Aorta (tissue), 5 donors: ENCODE measurements around the gene ZFP64. TPM values are rescaled to one million over a fixed set of nuclear protein-coding genes. Genes with fewer than 3 reads are reported as not detected.

Experiments used
- ATAC-seq: fragments of 200-7000 bp; cut with Tn5 transposase; one replicate; pipeline ENCODE4 v1.9.1; 2022; ENCODE audit warnings: moderate library complexity; ENCODE audit not compliant: low FRiP score
- DNase-seq, 2 donors: peaks; one replicate each; pipeline ENCODE4 v3.0.0-alpha.2; 2020
- H3K27ac ChIP-seq, 2 donors: one replicate each; pipeline ENCODE4 v1.5.1; 2013; ENCODE audit warnings: low read length in 2 of 2, mild to moderate bottlenecking in 2 of 2, moderate library complexity in 2 of 2, control low read depth in 1 of 2, inconsistent platforms in 1 of 2, low read depth in 1 of 2
- H3K27me3 ChIP-seq, 2 donors: one replicate each; pipeline ENCODE4 v1.6.1; 2013; ENCODE audit warnings: control low read depth in 1 of 2, low read length in 1 of 2, mild to moderate bottlenecking in 1 of 2, moderate library complexity in 1 of 2; ENCODE audit not compliant: insufficient read depth in 2 of 2, control insufficient read depth in 1 of 2
- H3K36me3 ChIP-seq, 2 donors: one replicate each; pipeline ENCODE4 v1.6.1; 2013; ENCODE audit warnings: control low read depth in 1 of 2, low read length in 1 of 2, mild to moderate bottlenecking in 1 of 2; ENCODE audit not compliant: insufficient read depth in 2 of 2, control insufficient read depth in 1 of 2
- H3K4me1 ChIP-seq, 2 donors: one replicate each; pipeline ENCODE4 v1.6.1; 2013; ENCODE audit warnings: low read length in 2 of 2, control low read depth in 1 of 2, mild to moderate bottlenecking in 1 of 2, moderate library complexity in 1 of 2; ENCODE audit not compliant: insufficient read depth in 2 of 2, control insufficient read depth in 1 of 2
- H3K4me3 ChIP-seq, 2 donors: one replicate each; pipeline ENCODE4 v1.5.1; 2013; ENCODE audit warnings: low read length in 2 of 2, control low read depth in 1 of 2, mild to moderate bottlenecking in 1 of 2
- H3K9me3 ChIP-seq: one replicate; pipeline ENCODE4 v1.6.1; 2013; ENCODE audit warnings: mild to moderate bottlenecking, low read length; ENCODE audit not compliant: control insufficient read depth
- WGBS, 2 donors: extraction: QIAGEN DNeasy Blood & Tissue Kit; methylation state at CpG; one replicate each; pipeline ENCODE4 v1.1.7; 2013; 5-methylcytosine and 5-hydroxymethylcytosine counted together
- intact Hi-C, 2 donors: fragments of 100-400 bp; cut with DNase I; formaldehyde crosslinking; loops; one replicate each; pipeline versions ENCODE4 v1.14.2 to v1.15.0; 2022
- polyA plus RNA-seq, 2 donors: library from polyadenylated mRNA; stranded (reverse); fragments of 200-250 nt; gene quantifications; one replicate each; pipeline ENCODE4 v1.2.3, GENCODE V29; 2013
- total RNA-seq, 2 donors: library from RNA; stranded (reverse); fragmentation: NEBNext Ultra II Directional; extraction: Animal tissue kit (Norgen Biotek cat#: 25700); gene quantifications; one replicate each; pipeline ENCODE4 v1.2.1, GENCODE V29; 2021
- donor health status: healthy with polysubstance abuse.
- donor health status: Bipolar disorder and iron deficiency.
- donor health status: DM: no; HTN: no; CAD: no.
- donor health status: DM: no; HTN: no; CAD: no.
- donor health status: DM: yes; HTN: yes; CAD: no.

ZFP64 gene
- total and polyA plus RNA-seq, 4 donors = 3.4 to 13.5 (median 7.3) TPM

DNA sequence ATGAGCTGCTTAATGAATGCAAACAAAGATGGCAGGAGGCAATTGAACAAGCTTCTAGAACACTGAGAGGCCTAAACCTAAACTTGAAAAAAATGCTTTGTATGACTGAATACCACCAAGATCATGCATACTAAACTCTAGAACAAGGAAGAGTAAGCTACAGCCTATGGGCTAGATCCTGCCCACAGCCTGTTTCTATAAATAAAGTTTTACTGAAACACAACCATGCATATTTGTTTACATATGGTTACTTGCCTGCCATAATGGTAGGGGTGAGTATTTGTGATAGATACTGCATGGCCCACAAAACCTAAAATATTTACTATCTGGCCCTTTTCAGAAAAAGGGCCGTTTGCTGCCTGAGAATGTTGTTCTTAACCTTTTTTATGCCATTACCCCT is 37.0 kb downstream of the ZFP64 start:
- intact Hi-C loops = no loop called here

DNA sequence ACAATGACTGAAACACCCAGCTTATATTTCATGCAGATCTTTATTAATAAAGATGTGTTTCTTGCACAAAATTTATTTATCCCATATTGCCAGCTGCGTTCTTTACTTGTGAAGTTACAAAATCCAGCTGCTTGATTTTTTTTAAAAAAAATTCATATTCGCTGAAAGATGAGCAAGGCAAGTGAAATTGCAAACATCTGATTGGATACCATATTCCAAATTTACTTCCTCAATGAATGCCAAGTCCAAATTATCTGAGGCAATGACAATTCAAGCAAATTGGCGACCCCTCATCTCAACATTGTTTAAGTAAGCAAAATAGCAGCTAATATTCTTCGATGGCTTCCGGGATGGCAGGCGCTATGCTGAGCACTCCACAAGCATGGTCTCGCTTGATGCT is 37.7 kb downstream of the ZFP64 start:
- Histone ChIP-seq H3K36me3 (peaks cover 5 to 15% of the 10 kb centered on the region in 2 donors), H3K9me3 (peaks cover 2% of the 10 kb centered on the region), H3K27ac (no peak overlapping the region), H3K4me1 (no peaks in the 10 kb centered on the region), H3K4me3 (no peak overlapping the region), H3K27me3 (no peaks in the 10 kb centered on the region)
- no peak for ATAC-seq
- WGBS, 2 donors = 88 to 95% methylated on average over 7 of the region's 7 CpGs
- DNase-seq = no peak
- intact Hi-C loops = no loop called here

More for the DNA sequence above, 37.0 kb downstream of the ZFP64 start:
- WGBS, 2 donors = 14 to 25% methylated on average over 1 of the region's 1 CpG
- no peak for DNase-seq
- no peak overlapping the region for H3K27ac ChIP-seq
- peaks cover 5 to 15% of the 10 kb centered on the region in 2 donors for H3K36me3 ChIP-seq
- H3K4me1 ChIP-seq = no peaks in the 10 kb centered on the region
- peaks cover 2% of the 10 kb centered on the region for H3K9me3 ChIP-seq
- no peak overlapping the region for H3K4me3 ChIP-seq
- ATAC-seq = no peak
- no peaks in the 10 kb centered on the region for H3K27me3 ChIP-seq

DNA sequence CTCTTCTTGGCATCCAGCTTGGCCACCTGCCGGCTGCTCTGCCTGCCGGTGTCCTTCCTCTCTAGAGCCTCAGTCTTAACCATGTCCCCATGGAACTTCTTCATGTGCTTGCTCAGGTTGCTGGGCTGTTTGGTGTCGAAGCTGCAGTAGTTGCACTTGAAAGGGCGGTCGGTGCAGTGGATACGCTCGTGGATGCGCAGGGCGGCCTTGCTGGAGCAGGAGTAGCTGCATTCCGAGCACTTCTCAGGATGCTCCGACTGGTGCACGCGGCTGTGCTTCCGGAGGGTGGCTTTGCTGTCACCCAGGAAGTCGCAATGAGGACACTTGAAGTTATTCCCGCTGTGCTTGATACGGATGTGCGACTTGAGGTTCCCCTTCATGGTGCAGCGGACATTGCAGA is 38.7 kb downstream of the ZFP64 start:
- ATAC-seq (no peak), DNase-seq (no peak)
- Histone ChIP-seq H3K27me3 (no peaks in the 10 kb centered on the region), H3K4me3 (no peak overlapping the region), H3K36me3 (peaks cover 5 to 12% of the 10 kb centered on the region in 2 donors), H3K27ac (no peak overlapping the region), H3K4me1 (no peaks in the 10 kb centered on the region), H3K9me3 (no peaks in the 10 kb centered on the region)
- intact Hi-C loops = no loop called here
- WGBS, 2 donors = 97 to 99% methylated on average over 19 of the region's 19 CpGs

DNA sequence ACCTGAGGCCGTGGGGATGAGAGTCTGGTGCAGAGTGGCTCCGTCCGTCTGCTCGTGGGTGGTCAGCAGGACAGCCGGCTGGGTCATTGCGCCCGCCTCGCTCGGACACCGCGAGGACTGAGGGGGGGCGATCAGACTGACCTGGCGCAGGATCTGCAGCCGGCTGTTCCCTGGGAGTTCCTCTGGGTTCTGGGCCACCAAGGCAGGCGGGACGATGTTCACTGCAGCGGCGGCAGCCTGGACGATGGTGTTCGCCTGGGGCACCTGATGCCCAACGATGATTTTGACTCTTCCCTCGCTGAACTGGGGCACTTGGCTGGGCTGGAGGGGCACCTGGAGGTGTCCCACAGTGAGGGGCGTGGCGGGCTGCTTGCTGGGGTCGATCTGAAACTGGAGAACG is 39.2 kb downstream of the ZFP64 start:
- ATAC-seq = no peak
- Histone ChIP-seq H3K27me3 (no peaks in the 10 kb centered on the region), H3K27ac (no peak overlapping the region), H3K4me1 (no peaks in the 10 kb centered on the region), H3K4me3 (no peak overlapping the region), H3K9me3 (no peaks in the 10 kb centered on the region), H3K36me3 (peaks cover 5 to 12% of the 10 kb centered on the region in 2 donors)
- WGBS, 2 donors = 91 to 95% methylated on average over 26 of the region's 26 CpGs
- intact Hi-C loops = no loop called here
- DNase-seq = no peak

DNA sequence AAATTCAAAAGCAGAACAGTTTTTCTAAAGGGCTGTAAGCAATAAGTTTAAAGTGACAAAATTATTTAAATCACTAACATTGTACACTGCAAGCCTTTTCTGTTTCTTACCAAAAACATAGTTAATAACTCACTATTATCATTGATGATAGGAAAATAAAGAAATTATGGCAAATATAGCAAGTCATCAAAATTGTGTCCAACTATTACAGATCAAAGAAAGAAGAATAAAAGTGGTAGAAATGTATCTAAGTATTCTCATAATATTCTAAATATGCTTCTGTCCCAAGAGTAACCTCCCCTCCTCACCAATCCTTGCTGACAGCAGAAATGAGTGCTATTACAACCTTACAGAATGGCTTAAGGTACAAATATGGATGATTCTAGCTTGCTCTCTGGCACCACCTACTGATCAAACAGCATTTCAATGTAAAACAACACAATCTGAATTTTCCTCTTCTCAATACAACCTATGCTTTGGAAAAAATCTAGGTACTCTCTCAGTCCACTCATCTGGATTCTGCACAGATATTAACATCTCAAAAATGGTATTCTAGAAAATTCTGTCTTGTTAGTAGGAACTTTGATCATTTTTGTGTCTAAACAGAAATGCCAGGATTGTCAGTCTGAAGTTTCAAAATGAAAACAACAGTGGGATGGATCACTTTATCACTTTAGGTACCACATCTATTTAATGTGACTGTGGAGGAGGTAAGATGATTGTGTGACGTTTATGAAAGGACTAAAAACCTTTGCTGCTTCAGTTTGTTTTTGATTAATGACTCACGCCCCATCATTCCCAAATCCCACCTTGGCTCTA is 40.9 kb downstream of the ZFP64 start:
- H3K4me3 ChIP-seq = no peak overlapping the region
- DNase-seq (no peak), ATAC-seq (no peak)
- H3K27me3 ChIP-seq = no peaks in the 10 kb centered on the region
- intact Hi-C loops = no loop called here
- H3K4me1 ChIP-seq = no peaks in the 10 kb centered on the region
- peaks cover 3 to 7% of the 10 kb centered on the region in 2 donors for H3K36me3 ChIP-seq
- 50 to 56% methylated on average over 2 of the region's 2 CpGs for WGBS, 2 donors
- no peak overlapping the region for H3K27ac ChIP-seq
- H3K9me3 ChIP-seq = no peaks in the 10 kb centered on the region

DNA sequence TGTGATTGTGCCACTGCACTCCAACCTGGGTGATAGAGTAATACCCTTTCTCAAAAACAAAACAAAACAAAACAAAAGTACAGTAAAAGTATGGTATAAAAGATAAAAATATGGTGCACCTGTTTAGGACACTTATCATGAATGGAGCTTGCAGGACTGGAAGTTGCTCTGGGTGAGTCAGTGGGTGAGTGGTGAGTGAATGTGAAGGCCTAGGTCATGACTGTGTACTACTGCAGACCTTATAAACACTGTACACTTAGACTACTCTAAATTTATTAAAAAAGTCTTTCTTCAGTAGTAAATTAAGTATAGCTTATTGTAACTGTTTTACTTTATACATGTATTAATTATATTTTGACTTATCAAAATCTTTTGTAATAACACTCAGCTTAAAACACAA is 46.0 kb downstream of the ZFP64 start:
- no peaks in the 10 kb centered on the region for H3K27me3 ChIP-seq
- intact Hi-C loops = no loop called here

DNA sequence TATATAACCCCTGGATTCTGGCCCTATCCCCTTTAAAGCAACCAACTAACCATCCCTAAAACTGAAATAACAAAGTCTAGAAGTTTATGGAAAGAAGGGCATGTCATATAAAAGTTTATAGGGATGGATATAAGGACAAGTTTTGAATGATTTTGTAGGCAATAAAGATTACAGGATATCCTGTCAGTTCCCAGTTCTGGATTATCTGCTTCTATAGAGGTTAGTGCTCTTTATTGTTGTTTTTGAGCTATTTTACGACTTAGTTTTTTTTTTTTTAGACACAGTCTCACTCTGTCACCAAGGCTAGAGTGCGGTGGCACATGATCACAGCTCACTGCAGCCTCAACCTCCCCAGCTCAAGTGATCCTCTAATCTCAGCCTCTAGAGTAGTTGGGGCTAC is 48.3 kb downstream of the ZFP64 start:
- H3K27ac ChIP-seq = no peak overlapping the region
- no peaks in the 10 kb centered on the region for H3K9me3 ChIP-seq
- intact Hi-C loops = no loop called here
- 78 to 89% methylated on average over 2 of the region's 2 CpGs for WGBS, 2 donors
- no peaks in the 10 kb centered on the region for H3K27me3 ChIP-seq
- ATAC-seq (no peak), DNase-seq (no peak)
- H3K36me3 ChIP-seq = no peaks in the 10 kb centered on the region
- no peak overlapping the region for H3K4me3 ChIP-seq
- H3K4me1 ChIP-seq = no peaks in the 10 kb centered on the region

More for the DNA sequence above, 46.0 kb downstream of the ZFP64 start:
- Histone ChIP-seq H3K4me1 (no peaks in the 10 kb centered on the region), H3K36me3 (no peaks in the 10 kb centered on the region), H3K27ac (no peak overlapping the region), H3K9me3 (no peaks in the 10 kb centered on the region), H3K4me3 (no peak overlapping the region)
- no peak for DNase-seq
- no peak for ATAC-seq

DNA sequence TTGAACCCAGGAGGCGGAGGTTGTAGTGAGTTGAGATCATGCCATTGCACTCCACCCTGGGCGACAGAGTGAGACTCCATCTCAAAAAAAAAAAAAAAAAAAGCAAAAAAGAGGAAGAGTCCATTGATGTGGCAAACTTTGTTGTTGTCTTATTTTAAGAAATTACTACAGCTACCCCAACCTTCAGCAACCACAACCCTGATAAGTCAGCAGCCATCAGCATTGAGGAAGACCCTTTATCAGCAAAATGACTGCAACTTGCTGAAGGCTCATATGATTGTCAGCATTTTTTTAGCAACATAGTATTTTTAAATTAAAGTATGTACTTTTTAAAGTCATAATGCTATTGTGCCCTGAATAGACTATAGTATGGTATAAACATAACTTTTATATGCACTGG is 48.8 kb downstream of the ZFP64 start:
- H3K27me3 ChIP-seq = no peaks in the 10 kb centered on the region
- ATAC-seq = no peak
- no peaks in the 10 kb centered on the region for H3K9me3 ChIP-seq
- no peaks in the 10 kb centered on the region for H3K4me1 ChIP-seq
- no peak overlapping the region for H3K27ac ChIP-seq
- H3K4me3 ChIP-seq = no peak overlapping the region
- DNase-seq = no peak
- WGBS, 2 donors = 96 to 99% methylated on average over 2 of the region's 2 CpGs
- H3K36me3 ChIP-seq = no peaks in the 10 kb centered on the region
- intact Hi-C loops = no loop called here

DNA sequence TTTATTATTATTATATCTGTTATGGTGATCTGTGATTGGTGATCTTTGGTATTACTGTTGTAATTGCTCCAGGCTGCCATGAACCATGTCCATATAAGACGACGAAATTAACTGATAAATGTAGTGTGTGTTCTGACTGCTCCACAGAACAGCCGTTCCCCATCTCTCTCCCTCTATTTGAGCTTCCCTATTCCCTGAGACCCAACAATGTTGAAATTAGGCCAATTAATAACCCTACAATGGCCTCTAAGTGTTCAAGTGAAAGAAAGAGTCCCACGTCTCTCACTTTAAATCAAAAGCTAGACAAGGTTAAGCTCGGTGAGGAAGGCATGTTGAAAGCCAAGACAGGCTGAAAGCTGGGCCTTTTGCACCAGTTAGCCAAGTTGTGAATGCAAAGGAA is 51.6 kb downstream of the ZFP64 start:
- WGBS, 2 donors = 86 to 90% methylated on average over 5 of the region's 5 CpGs
- no peak for DNase-seq
- no peak overlapping the region for H3K4me3 ChIP-seq
- intact Hi-C loops = no loop called here
- H3K27ac ChIP-seq = no peak overlapping the region
- H3K27me3 ChIP-seq = no peaks in the 10 kb centered on the region
- no peaks in the 10 kb centered on the region for H3K36me3 ChIP-seq
- H3K9me3 ChIP-seq = no peaks in the 10 kb centered on the region
- no peak for ATAC-seq
- H3K4me1 ChIP-seq = no peaks in the 10 kb centered on the region
